GM12801 (cell line): ENCODE measurements around the gene SLC38A11.

Source experiments
- TF ChIP-seq, protein P1 (sequence below): IDR thresholded peaks from one replicate; pipeline ENCODE4 v1.5.1; 2011; ENCODE audit warnings: control low read depth; ENCODE audit not compliant: insufficient read length; ENCODE audit errors: extremely low read depth

SLC38A11 gene

DNA sequence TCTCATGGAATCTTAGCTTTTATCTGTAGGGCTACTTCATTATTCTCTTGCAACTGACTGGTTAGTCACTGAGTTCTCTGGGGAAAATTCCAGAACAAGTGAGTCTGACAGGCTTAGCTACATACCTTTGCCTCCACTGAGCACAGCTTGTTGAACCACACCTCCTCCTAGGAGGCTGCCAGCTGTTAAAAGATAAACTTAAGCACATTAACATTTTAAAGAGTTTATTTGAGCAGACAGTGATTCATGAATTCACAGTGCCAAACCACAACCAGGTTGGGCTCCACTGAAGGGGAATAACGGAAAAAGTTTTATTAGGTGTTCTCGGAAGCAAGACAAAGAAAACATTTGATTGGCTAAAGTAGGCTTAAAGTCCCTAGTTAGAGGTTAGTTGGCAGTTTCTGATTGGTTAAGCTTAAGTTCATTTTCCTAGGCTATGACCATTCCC is 12.5 kb upstream of the SLC38A11 start:
- TF ChIP-seq, protein P1, sequence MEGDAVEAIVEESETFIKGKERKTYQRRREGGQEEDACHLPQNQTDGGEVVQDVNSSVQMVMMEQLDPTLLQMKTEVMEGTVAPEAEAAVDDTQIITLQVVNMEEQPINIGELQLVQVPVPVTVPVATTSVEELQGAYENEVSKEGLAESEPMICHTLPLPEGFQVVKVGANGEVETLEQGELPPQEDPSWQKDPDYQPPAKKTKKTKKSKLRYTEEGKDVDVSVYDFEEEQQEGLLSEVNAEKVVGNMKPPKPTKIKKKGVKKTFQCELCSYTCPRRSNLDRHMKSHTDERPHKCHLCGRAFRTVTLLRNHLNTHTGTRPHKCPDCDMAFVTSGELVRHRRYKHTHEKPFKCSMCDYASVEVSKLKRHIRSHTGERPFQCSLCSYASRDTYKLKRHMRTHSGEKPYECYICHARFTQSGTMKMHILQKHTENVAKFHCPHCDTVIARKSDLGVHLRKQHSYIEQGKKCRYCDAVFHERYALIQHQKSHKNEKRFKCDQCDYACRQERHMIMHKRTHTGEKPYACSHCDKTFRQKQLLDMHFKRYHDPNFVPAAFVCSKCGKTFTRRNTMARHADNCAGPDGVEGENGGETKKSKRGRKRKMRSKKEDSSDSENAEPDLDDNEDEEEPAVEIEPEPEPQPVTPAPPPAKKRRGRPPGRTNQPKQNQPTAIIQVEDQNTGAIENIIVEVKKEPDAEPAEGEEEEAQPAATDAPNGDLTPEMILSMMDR = no peak

DNA sequence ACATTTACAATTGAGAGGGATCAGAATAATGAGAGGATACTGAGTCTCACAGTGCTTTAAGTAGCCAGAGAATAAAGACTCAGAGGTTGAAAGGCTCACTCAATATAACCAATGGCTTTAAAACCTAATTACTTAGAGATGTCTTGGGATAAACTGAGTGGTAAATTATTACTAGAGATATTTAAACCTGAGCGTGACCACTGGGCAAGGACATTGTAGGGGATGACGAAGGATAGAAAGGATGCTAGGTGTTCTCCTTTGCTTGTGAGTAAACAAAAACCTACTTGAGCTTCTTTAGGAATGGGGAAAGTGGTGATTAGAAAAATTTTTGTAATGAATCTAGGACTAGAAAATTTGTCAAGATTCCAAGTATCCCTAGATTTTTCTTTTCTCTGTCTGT is 12.0 kb upstream of the SLC38A11 start:
- TF ChIP-seq, protein P1 = no peak

DNA sequence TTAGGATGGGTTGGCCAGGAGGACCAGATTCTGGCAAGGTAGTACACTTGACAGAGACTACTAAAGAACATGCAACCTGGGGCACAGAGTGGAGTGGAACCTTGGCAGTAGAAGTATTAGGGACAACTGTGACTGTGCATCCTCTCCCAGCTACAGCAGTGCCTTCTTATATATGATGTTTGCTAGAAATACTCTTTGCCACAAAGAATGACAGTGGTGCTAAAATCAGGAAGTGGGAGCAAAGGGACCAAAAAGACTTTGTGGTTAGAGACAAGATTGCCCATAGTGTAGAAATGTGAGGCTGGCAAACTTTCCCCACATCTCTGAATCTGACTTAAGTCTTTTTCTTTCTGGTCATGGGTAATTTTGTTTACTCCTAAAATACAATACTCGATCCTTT is 9.4 kb upstream of the SLC38A11 start:
- TF ChIP-seq, protein P1 = no peak

DNA sequence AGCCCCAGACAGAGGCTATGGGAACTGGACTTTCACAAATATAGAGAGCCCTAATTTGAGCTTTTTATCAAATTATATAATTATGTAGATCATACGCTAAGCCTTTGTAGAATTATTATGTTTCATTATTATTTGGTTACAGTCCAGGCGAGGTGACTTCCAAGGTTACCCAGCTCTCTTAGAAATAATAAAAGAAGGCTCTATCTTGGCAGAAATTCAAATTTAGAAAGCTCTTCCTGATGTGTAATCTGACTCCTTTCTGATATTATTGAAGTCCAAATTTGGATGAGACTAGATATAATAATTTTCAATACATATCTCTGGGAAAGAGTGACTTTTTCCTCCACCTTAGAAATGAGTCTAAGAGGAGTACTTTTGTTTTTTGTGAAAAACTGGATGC is 4.8 kb upstream of the SLC38A11 start:
- TF ChIP-seq, protein P1 = no peak

DNA sequence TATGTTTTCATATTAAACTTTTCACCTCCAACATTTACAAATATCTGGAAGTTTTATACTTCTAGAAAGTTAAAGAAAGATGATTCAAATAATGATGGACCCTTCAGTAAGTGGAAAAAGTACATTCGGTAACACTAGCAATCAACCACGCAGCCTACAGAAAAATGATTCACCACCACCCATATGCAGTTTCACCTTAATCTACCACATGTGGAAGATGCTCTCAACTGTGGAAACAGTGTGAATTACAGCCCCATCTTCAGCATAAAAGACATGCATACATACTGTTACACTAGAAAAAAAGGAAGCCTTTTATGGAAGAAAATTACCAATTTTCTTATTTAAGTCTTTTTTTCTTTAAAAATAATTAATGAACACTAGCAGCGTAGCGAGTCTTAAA is 1.1 kb downstream of the SLC38A11 start:
- TF ChIP-seq, protein P1 = no peak

DNA sequence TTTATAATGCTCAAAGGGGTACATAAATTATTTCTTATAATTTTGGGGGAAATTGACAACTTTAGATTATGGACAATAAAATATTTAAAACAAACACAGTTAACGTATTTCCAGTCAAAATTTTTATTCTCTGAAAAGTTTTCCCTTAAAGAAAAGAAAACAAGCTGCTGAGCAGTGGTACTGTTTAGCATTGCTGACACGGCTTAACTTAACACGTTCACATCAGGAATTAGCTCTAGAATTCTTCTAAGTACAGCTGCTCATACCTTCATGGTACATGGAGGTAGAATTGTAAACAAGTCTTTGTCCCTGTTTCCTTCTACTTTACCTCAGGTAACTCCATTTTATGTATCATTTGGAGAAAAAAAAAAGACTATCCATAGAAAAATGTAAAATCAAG is 2.0 kb downstream of the SLC38A11 start:
- TF ChIP-seq, protein P1 = no peak

GRCh38 chr2:164952057-164952702 is 3.1 kb downstream of the SLC38A11 start:
- TF ChIP-seq, protein P1 = no peak
